Measurements from ENCODE around the gene IRX5. TPM values are rescaled to one million over a fixed set of nuclear protein-coding genes. Genes with fewer than 3 reads are reported as not detected.

Gene IRX5
- total RNA-seq, 1 donor from 2014 or later = 0.16 TPM

DNA sequence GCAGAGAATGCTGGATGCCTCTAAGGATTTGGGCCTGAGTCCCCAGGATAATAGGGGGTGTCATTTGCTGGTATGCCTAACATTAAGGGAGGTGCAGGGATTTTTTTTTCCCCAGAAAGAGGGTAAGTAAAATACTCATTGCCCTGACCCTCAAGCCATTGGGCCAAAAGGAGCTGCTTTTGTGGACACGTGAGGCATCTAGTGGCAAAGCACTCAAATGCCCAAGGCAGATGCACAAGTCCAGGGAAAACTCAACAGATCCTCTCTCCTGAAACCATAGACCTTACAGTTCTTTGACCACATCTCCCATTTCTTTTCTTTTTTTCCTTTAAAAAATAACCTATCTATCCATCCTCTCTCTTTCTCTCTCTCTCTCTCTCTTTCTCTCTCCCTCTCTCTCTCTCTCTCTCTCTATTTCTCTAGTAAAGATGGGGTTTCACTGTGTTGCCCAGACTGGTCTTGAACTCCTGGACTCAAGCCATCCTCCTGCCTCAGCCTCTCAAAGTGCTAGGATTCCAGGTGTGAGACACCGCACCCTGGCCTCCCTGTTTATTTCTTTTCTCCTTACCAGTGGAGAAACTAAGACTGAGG lies 11.8 kb downstream of the IRX5 start:
- H3K4me1 Mint-ChIP-seq (ENCODE audit: low read depth) = no peaks in the 10 kb centered on the region
- no peak overlapping the region for H3K27ac Mint-ChIP-seq
- H3K9me3 Mint-ChIP-seq = no peaks in the 10 kb centered on the region
- peaks cover 51% of the 10 kb centered on the region for H3K27me3 Mint-ChIP-seq (ENCODE audit: insufficient read depth)
- DNase-seq (ENCODE audit: low spot score) = no peak
- no peak overlapping the region for H3K4me3 Mint-ChIP-seq
- intact Hi-C loops (cut with micrococcal nuclease) = no loop called here
- H3K36me3 Mint-ChIP-seq (ENCODE audit: low read depth) = no peaks in the 10 kb centered on the region

DNA sequence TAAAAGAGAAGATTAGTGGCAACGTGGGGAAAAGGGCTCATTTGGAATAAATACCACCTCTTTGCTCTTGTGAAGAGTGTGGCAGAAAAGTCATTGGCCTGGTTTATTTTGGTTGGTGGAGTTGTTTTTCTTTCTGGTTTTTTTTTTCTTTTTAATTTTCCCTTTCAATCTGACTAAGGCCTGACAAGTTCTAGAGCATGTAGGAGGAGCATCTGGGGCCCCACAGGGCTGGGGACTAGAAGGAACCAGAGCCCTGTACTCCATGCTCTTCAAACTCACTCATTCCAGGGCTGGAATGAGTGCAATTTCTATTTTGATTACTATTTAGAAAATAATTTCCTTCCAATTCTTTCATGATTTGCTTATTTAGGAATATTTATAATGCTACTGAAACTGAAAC lies 13.3 kb downstream of the IRX5 start:
- Mint-ChIP-seq H3K27me3 (ENCODE audit: insufficient read depth) (peaks cover 38% of the 10 kb centered on the region), H3K4me1 (ENCODE audit: low read depth) (no peaks in the 10 kb centered on the region), H3K36me3 (ENCODE audit: low read depth) (no peaks in the 10 kb centered on the region), H3K27ac (no peak overlapping the region), H3K9me3 (no peaks in the 10 kb centered on the region), H3K4me3 (no peak overlapping the region)
- DNase-seq (ENCODE audit: low spot score) = no peak
- intact Hi-C loops (cut with micrococcal nuclease) = no loop called here

DNA sequence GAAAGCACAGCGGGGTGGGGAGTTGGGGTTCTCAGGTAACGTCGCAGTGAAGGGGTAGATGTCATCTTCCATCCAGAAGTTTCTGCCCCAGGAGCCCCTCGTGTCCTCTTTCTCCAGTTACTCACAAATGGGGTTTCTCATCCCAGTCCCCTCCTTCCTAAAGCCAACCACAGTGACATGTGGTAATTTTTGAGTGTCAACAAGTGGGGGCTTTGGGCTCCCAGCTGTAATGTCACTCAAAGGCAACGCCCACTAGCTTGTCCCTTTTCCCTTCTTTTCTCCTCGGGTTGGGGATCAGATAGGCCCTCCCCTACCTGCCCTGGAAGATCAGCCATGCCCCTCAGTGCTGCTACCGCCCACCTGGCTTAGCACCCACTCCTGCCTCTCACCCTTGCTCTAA lies 14.4 kb downstream of the IRX5 start:
- DNase-seq (ENCODE audit: low spot score) = no peak
- Mint-ChIP-seq H3K9me3 (no peaks in the 10 kb centered on the region), H3K4me1 (ENCODE audit: low read depth) (no peaks in the 10 kb centered on the region), H3K27me3 (ENCODE audit: insufficient read depth) (peaks cover 27% of the 10 kb centered on the region), H3K36me3 (ENCODE audit: low read depth) (no peaks in the 10 kb centered on the region), H3K27ac (no peak overlapping the region), H3K4me3 (no peak overlapping the region)
- intact Hi-C loops (cut with micrococcal nuclease) = no loop called here

DNA sequence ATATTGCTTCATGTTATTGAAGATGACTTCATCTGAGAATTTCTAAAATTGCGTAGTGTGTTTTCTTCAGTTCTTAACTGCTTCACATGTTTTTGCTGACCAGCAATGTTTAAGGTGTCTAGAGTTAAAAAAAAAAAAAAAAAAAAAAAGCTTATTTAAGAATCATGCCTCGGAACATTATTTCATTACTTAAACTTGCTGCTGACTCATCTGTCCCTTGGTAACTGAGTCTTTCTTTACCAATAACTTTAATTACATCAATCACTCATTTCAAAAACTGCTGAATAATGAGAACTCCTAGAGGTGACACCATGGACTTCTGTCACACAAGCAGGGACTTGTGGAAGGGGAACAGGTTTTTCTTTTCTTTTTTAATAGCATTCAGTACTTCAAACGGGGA lies 16.2 kb downstream of the IRX5 start:
- no peak for DNase-seq (ENCODE audit: low spot score)
- intact Hi-C loops (cut with micrococcal nuclease) = no loop called here
- no peak overlapping the region for H3K27ac Mint-ChIP-seq
- H3K27me3 Mint-ChIP-seq (ENCODE audit: insufficient read depth) = peaks cover 11% of the 10 kb centered on the region
- no peaks in the 10 kb centered on the region for H3K36me3 Mint-ChIP-seq (ENCODE audit: low read depth)
- no peaks in the 10 kb centered on the region for H3K4me1 Mint-ChIP-seq (ENCODE audit: low read depth)
- no peaks in the 10 kb centered on the region for H3K9me3 Mint-ChIP-seq
- no peak overlapping the region for H3K4me3 Mint-ChIP-seq

DNA sequence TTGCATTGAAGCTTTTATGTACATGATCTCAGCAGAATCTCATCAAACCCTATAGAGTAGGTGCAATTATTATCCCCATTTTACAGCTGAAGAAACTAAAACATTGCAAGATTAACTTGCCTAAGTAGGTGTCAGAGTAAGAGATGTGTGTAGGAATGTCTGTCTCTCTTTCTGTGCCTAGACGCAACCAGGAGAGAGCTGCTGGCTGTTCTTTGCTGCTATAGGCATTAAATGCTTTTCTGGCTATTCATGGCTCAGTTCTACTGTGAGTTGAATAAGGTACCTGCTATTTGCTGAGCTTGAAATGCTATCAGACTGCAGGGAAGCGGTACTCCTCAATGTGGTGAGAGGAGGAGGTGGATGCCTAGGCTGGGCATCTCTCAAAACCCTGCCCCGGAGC lies 17.0 kb downstream of the IRX5 start:
- intact Hi-C loops (cut with micrococcal nuclease) = no loop called here
- Mint-ChIP-seq H3K4me1 (ENCODE audit: low read depth) (no peaks in the 10 kb centered on the region), H3K27me3 (ENCODE audit: insufficient read depth) (peaks cover 7% of the 10 kb centered on the region), H3K9me3 (no peaks in the 10 kb centered on the region), H3K27ac (no peak overlapping the region), H3K4me3 (no peak overlapping the region), H3K36me3 (ENCODE audit: low read depth) (no peaks in the 10 kb centered on the region)
- no peak for DNase-seq (ENCODE audit: low spot score)

DNA sequence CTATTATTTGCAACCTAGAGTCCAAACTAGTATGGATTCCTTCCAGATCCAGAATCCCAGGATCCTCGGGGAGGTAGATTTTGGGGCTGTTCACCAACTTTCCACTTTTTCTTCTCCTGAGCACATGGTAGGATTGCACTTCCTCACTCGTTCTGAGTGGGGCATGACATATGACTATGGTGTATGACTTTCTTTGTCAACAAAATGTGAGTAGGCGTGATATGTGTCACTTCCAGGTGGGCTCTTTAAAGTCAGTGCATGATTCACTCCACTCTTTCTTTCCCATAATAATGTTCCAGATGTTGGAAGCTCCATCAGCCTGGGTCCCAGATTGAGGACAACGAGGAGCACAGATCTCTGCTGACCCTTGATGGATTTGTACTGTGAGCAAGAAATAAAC lies 21.5 kb downstream of the IRX5 start:
- no peak for DNase-seq (ENCODE audit: low spot score)

DNA sequence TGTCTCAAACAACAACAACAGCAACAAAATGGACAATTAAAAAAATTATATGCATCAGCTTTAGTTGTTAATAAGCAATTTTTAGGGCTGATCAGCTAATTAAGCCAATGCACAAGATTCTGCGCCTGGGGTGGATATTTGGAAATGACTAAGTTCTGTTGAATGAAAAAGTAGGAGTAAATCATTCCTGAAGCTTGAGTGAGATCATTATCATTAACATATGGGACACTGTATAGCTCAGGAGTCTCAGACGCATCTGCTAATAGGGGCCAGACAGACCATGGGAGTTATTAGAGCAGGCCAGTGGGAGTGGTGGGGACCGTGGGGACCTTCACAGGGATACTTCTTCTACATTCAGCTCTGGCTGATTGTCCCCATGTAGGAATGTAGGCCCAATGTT lies 22.8 kb downstream of the IRX5 start:
- H3K4me1 Mint-ChIP-seq (ENCODE audit: low read depth) = no peaks in the 10 kb centered on the region
- H3K4me3 Mint-ChIP-seq = no peak overlapping the region
- intact Hi-C loops (cut with micrococcal nuclease) = no loop called here
- no peaks in the 10 kb centered on the region for H3K9me3 Mint-ChIP-seq
- no peak for DNase-seq (ENCODE audit: low spot score)
- H3K36me3 Mint-ChIP-seq (ENCODE audit: low read depth) = no peaks in the 10 kb centered on the region
- peaks cover 3% of the 10 kb centered on the region for H3K27me3 Mint-ChIP-seq (ENCODE audit: insufficient read depth)
- no peak overlapping the region for H3K27ac Mint-ChIP-seq

More for the DNA sequence above, 21.5 kb downstream of the IRX5 start:
- H3K27me3 Mint-ChIP-seq (ENCODE audit: insufficient read depth) = peaks cover 3% of the 10 kb centered on the region
- no peak overlapping the region for H3K4me3 Mint-ChIP-seq
- intact Hi-C loops (cut with micrococcal nuclease) = no loop called here
- H3K4me1 Mint-ChIP-seq (ENCODE audit: low read depth) = no peaks in the 10 kb centered on the region
- H3K36me3 Mint-ChIP-seq (ENCODE audit: low read depth) = no peaks in the 10 kb centered on the region
- H3K27ac Mint-ChIP-seq = no peak overlapping the region
- H3K9me3 Mint-ChIP-seq = no peaks in the 10 kb centered on the region

DNA sequence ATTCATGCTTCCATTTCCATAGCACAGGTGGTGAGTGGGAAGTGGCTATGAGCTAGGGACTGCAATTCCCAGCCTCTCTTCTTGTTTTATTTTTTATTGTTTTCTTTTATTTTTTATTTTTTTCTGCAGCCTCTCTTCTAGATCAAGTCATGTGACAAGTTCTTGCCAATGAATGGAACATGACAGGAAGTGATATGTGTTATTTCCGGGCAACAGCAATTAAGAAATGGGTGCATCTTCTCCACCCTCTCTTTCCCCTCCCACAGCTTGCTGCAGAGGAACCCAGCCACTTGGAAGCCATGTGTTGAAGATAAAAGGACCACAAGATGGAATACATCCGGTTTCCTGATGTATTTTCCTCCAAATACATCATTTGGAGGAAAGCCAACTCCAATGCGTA lies 23.6 kb downstream of the IRX5 start:
- intact Hi-C loops (cut with micrococcal nuclease) = no loop called here
- Mint-ChIP-seq H3K4me1 (ENCODE audit: low read depth) (no peaks in the 10 kb centered on the region), H3K27ac (no peak overlapping the region), H3K36me3 (ENCODE audit: low read depth) (no peaks in the 10 kb centered on the region), H3K9me3 (no peaks in the 10 kb centered on the region), H3K4me3 (no peak overlapping the region), H3K27me3 (ENCODE audit: insufficient read depth) (peaks cover 3% of the 10 kb centered on the region)
- no peak for DNase-seq (ENCODE audit: low spot score)

DNA sequence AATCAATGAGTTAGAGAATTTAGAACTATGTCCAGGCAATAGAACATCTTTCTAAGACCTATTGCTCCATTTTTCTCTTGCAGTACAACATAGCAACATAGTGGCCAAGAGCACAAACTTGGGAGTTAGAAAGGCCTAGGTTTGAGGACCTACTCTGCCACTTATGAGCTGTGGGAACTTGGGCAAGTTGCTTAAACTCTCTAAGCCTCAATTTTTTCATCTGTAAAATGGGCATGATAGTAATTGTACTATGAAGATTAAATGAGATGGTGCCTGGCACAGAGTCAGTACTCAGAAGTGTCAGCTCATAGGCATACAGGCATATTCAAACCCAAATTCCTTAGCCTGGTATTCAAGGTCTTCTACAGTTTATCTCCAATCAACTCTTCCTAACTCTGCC lies 25.1 kb downstream of the IRX5 start:
- Mint-ChIP-seq H3K9me3 (no peaks in the 10 kb centered on the region), H3K36me3 (ENCODE audit: low read depth) (no peaks in the 10 kb centered on the region), H3K4me1 (ENCODE audit: low read depth) (no peaks in the 10 kb centered on the region), H3K4me3 (no peak overlapping the region), H3K27ac (no peak overlapping the region), H3K27me3 (ENCODE audit: insufficient read depth) (peaks cover 3% of the 10 kb centered on the region)
- intact Hi-C loops (cut with micrococcal nuclease) = loop anchor here (5.0 kb wide), 1 partner anchor 1183 kb away; no protein-coding TSS in a partner anchor
- no peak for DNase-seq (ENCODE audit: low spot score)

DNA sequence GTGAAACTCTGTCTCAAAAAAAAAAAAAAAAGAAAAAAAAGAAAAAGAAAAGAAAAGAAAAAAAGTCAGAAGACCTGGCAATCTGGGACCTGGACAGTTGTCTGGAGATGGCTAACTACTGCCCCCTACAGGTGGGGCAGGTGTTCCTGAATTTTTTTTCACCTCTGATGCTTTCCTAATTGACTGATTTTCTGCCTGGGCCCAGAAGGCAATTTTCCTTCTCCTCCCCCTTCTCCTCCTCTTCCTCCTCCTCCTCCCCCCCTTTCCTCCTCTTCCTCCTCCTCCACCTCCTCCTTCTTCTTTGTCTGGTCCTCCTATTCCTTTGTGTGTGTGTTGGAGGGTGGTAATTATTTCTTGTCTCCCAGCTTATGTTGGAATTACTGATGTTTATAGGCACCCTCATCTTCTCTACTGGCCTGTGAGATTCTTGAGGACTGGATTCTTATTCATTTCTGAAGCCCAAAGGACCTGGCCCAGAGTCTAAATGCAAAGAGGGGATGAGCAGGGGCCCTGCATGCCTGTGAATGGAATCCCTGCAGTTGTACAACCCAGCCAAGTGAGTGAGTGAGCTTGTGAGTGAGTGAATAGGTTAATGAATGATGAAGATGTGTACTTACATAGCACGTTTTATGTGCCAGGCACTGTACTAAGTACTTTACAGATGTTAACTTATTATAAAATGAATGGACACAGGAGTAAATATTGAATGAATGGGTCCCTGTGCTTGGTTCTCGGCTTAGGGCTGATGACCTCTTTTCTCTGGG lies 26.9 kb downstream of the IRX5 start:
- no peaks in the 10 kb centered on the region for H3K9me3 Mint-ChIP-seq
- H3K27ac Mint-ChIP-seq = no peak overlapping the region
- H3K4me3 Mint-ChIP-seq = no peak overlapping the region
- H3K4me1 Mint-ChIP-seq (ENCODE audit: low read depth) = no peaks in the 10 kb centered on the region
- DNase-seq (ENCODE audit: low spot score) = no peak
- no peaks in the 10 kb centered on the region for H3K36me3 Mint-ChIP-seq (ENCODE audit: low read depth)
- intact Hi-C loops (cut with micrococcal nuclease) = loop anchor here (5.0 kb wide), 1 partner anchor 1185 kb away; no protein-coding TSS in a partner anchor
- H3K27me3 Mint-ChIP-seq (ENCODE audit: insufficient read depth) = peaks cover 3% of the 10 kb centered on the region

DNA sequence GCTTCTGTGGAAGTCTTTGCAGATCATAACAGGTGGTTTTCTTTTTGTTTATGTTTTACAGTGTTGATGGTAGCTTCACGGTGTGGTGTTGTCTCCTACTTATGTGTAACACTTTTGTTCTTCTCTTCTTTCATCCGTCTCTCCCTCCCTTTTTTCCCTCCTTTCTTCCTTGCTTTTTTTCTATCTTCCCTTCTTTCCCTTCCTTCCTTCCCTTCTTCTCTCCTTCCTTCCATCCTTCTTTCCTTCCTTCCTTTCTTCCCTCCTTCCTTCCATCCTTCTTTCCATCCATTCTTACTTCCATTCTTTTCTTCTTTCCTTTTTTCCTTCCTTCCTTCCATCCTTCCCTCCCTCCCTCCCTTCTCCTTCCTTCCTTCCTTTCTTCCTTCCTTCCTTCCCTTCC lies 31.4 kb downstream of the IRX5 start:
- Mint-ChIP-seq H3K9me3 (no peaks in the 10 kb centered on the region), H3K27ac (no peak overlapping the region), H3K27me3 (ENCODE audit: insufficient read depth) (no peaks in the 10 kb centered on the region), H3K4me1 (ENCODE audit: low read depth) (no peaks in the 10 kb centered on the region), H3K36me3 (ENCODE audit: low read depth) (no peaks in the 10 kb centered on the region), H3K4me3 (no peak overlapping the region)
- DNase-seq (ENCODE audit: low spot score) = no peak
- intact Hi-C loops (cut with micrococcal nuclease) = no loop called here

DNA sequence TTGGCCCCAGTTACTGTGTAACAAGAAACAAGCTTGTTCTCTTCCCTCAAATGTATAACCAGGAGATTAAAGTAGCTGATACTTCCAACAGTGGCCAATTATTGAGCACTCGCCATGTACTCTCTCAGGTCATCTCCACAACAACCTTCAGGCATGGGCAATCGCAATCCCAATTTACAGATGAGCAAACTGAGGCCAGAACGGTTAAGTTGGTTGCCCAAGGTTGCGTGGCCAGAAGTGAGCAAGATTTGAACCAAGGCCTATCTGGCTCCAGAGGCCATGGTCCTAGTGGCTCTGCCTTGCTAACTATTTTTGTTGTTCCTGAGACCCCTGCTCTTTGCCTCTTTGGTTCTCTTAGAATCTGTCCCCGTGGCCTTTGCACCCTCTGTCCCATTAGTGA lies 33.6 kb downstream of the IRX5 start:
- Mint-ChIP-seq H3K4me3 (no peak overlapping the region), H3K27ac (no peak overlapping the region), H3K27me3 (ENCODE audit: insufficient read depth) (no peaks in the 10 kb centered on the region), H3K36me3 (ENCODE audit: low read depth) (no peaks in the 10 kb centered on the region), H3K9me3 (no peaks in the 10 kb centered on the region), H3K4me1 (ENCODE audit: low read depth) (no peaks in the 10 kb centered on the region)
- DNase-seq (ENCODE audit: low spot score) = no peak
- intact Hi-C loops (cut with micrococcal nuclease) = no loop called here

DNA sequence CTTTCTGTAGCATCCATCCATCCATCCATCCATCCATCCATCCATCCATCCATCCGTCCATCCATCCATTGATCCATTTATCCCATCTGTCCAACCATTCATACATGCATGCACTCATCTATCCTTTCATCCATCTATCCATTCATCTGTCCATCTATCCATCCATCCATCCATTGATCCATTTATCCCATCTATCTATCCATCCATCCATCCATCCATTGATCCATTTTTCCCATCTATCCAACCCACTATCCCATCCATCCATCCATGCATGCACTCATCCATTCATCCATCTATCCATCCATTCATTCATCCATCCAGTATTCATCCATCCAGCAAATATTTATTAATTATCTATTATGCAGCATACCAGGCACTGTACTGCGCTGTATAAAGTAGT lies 34.8 kb downstream of the IRX5 start:
- Mint-ChIP-seq H3K4me3 (no peak overlapping the region), H3K36me3 (ENCODE audit: low read depth) (no peaks in the 10 kb centered on the region), H3K4me1 (ENCODE audit: low read depth) (no peaks in the 10 kb centered on the region), H3K27me3 (ENCODE audit: insufficient read depth) (no peaks in the 10 kb centered on the region), H3K9me3 (no peaks in the 10 kb centered on the region), H3K27ac (no peak overlapping the region)
- DNase-seq (ENCODE audit: low spot score) = no peak
- intact Hi-C loops (cut with micrococcal nuclease) = no loop called here

Data from activated T-helper 1 cell treated with anti-CD3 and anti-CD28 coated beads, Interleukin-12 subunit alpha, Interleukin-12 subunit beta, Interleukin-2, Interleukin-4 antibody, amounts not matched to agents 30 ng/mL and 10 ng/mL and 1 ng/mL, durations not matched to agents 14 hours and 24 hours and 36 hours (primary cell).